ENCODE measurements around the gene TADA3. TPM values are rescaled to one million over a fixed set of nuclear protein-coding genes. Genes with fewer than 3 reads are reported as not detected.
"Not testable (repeated sequence)": the region's sequence is repeated elsewhere in the genome, so short reads cannot be mapped to it uniquely, and the experiment has no call there.

Gene TADA3
- total RNA-seq, 1 experiment from 2014 or later: 50.1 TPM

- no peak for DNase-seq (ENCODE audit: low read depth)
Observed at GRCh38 chr3:9784965-9785364, 7.3 kb downstream of the TADA3 start.

DNA sequence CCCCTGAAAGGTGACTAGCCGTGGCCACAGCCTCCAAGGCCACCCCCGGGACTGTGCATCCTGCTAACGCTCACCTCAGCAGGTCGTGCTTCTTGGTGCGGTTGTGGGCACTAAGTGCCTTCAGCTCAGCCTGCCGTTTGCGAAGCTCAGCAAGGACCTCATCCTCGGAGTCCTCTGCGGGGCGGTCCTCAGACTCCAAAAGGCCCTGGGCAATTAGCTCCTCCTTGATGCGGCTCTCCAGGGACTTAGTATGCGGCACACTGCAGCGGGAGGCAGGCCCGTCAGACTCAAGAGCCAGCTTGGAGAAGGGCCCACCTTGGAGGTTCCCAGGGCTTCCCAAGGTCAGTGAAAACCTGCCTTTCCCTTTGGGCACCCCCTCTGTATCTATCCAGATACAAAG, 8.3 kb downstream of the TADA3 start:
- no peak for DNase-seq (ENCODE audit: low read depth)

DNA sequence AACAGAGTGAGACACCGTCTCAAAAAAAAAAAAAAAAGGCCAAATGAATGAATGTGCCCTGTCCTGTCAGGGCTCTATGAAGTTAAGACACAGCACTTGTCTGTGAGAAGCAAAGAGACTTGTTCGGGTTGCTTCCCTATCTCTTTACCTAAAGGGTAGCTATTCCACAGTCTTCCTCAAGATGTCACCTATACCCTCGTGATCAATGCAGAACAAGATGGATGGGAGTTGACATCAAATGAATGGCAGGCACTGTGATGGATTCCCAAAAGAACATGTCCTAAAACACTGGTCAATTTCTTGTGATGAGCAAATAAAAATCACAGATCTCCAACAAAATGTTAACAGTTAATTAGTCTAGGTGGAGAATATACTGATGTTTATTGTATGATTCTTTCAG, 9.5 kb downstream of the TADA3 start:
- DNase-seq (ENCODE audit: low read depth): no peak

- no peak for DNase-seq (ENCODE audit: low read depth)
Observed at GRCh38 chr3:9781978-9782603, 10.2 kb downstream of the TADA3 start.

DNA sequence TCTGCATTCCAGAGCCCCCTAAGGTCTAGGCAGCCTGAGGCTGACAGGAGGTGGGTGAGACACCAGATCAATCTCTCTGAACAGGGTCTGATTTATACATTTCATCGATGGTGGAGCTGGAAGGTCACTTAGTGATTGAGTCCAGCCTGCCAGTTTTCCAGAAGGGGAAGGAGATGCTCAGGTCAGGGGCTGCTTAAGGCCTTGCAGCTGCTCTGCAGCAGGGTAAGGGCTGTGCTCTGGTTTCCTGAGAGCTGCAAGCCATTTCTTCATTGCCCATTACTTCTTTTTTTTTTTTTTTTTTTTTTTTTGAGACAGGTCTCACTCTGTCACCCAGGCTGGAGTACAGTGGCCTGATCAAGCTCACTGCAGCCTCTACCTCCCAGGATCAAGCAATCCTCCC, 10.7 kb downstream of the TADA3 start:
- DNase-seq (ENCODE audit: low read depth): no peak

DNA sequence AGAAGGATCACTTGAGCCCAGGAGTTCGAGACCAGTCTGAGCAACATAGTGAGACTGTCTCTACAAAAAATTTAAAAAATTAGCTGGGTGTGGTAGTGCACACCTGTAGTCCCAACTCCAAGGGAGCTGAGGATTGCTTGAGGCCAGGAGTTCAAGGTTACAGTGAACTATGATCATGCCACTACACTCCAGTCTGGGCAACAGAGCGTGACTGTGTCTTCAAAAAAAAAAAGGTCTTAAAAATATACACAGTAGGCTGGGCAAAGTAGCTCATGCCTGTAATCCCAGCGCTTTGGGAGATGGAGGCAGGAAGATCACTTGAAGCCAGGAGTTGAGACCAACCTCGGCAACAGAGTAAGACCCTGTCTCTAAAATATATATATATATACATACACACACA, 11.4 kb downstream of the TADA3 start:
- DNase-seq (ENCODE audit: low read depth): no peak

- DNase-seq (ENCODE audit: low read depth): no peak
Observed at GRCh38 chr3:9780458-9780812, 11.8 kb downstream of the TADA3 start.

- no peak for DNase-seq (ENCODE audit: low read depth)
Observed at GRCh38 chr3:9779721-9780457, 12.4 kb downstream of the TADA3 start.

GRCh38 chr3:9779075-9779593, 13.1 kb downstream of the TADA3 start:
- no peak for DNase-seq (ENCODE audit: low read depth)

DNA sequence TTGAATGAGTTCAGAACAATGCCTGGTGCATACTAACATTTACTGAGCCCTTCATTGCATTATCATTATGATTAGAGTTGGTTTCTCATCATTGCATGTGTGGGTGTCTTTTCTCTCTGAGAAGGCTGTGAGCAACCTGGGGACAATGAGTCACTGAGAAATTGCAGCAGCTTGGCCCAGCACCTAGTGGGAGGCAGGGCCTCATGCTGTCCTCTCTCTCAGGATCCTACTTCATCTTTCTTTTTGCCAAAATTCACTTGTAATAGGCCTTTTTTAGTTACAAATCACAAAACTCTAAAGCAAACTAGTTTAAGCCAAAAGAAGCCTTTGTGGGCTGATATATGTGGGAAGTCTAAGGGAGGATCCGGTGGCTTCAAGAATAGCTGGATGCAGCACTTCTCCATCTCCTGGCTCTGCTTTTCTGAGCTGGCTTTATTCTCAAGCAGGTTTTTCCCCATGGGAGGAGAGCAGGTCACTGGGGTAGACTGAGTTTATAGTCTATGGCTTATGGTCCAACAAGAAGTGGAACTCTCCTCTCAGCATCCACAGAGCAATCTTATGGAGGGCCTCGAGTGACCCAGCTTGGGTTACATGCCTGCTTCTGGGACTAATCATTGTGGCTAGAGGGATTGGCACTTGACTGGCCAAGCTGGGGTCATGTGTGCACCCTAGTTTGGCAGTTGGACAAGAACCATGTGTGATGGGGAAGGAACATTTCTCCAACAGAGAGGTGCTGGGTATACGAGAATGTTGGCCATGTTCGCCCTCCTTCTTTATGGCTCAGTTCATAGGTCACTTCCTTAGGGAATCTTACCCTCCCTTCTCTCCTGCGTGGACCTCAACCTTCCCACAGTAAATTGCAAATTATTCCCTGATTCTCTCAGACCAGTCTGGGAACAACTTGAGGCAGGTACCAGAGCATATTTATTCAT, 13.9 kb downstream of the TADA3 start:
- DNase-seq (ENCODE audit: low read depth): no peak

- no peak for DNase-seq (ENCODE audit: low read depth)
Observed at GRCh38 chr3:9777694-9778021, 14.6 kb downstream of the TADA3 start.

DNA sequence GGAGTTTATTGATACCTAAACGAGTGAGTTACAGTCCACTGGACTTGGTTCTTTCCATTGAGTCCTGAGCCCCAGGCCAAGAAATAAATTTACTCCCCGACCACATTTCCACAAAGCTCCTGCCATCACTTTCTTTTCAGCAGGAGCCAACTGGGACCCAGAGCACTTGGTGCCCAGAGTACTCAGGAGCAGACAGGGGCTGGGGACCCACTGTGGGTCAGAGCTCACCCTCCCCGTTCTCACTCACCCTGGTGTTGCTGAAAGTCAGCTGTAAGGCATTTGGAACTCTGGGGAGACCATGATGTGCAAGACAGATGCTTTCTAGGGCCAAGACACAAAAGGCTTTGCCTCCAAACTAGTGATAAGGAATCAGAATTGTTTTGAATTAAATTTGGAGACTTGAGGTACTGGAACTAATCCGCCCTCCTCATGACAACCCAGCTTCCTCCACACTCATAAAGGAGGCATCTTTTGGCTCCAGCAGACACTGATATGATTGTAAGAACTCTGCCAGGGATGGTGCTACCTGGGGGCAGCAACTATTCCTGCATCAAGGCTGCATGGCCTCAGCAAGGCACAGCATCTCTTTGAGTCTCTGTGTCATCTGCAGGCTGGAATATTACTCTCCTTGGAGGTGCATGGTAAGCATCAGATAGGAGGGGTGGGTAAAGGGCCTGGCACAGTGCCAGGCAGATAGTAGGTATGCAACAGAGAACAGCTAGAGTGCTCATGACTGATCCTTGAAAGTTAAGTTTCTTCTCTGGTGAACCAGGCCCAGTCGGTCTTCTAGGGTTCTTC, 15.2 kb downstream of the TADA3 start:
- no peak for DNase-seq (ENCODE audit: low read depth)

DNA sequence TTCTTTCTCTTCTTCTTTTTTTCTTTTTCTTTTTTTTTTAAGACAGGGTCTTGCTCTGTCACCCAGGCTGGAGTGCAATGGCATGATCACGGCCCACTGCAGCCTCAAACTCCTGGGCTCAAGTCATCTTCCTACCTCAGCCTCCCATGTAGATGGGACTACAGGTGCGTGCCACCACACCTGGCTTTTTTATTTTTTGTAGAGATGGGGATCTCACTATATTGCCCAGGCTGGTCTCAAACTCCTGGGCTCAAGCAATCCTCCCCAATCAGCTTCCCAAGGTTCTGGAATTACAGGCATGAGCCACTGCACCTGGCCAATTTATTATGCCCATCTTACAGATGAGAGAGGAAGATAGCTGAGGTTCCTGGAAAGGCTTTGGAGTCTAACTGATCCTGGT, 21.3 kb downstream of the TADA3 start:
- DNase-seq (ENCODE audit: low read depth): not testable (repeated sequence)

DNA sequence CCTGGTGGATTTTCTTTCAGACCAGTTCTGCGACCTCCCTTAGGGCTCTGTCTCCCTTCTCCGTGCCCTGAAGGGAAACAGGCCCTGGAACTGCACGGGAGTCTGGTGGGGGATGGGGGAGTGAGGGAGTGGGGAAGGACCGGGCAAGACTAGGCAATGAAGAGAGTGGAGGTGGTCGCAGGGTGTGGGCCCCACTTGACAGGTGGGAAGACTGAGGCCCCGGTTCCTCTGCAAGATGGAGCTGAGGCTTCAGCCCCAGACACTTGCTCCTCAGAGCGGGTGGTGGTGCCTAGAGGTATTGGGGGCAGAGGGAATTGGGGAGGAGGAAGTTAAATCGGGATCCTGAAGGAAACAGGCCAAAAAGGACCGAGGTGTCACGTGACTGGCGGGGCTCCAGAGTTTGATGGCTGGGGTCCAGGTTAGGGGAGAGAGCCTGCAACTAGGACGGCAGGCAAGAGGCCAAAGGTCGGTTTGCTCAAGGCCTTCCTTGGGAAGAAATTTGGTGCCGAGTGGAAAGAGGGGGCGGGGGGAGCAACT, 21.9 kb downstream of the TADA3 start:
- DNase-seq (ENCODE audit: low read depth): no peak

GRCh38 chr3:9769426-9770275, 22.6 kb downstream of the TADA3 start, which contains the start of gene CAMK1:
Gene CAMK1, minus strand, starts transcription at chr3:9769947. Its CDS starts 2,198 bp downstream, at chr3:9767749.
- DNase-seq (ENCODE audit: low read depth): peak; percentile 66

DNA sequence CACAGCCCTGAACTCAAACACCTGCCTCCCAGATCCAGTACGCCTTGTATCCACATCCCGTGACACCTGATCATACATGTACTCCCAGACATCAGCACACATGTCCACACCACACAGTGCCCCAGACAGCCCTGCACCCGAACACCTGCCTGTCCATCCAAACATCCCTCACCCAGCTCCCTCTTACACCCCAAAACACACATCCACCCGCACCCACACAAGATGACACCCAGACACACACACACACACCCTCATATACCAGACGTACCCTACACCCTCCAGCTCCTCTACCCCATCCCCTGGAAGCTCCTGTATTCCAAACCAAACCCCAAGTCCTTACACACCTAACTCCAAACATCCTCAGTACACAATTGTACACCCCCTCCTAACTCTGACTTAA, 23.3 kb downstream of the TADA3 start:
- no peak for DNase-seq (ENCODE audit: low read depth)

- no peak for DNase-seq (ENCODE audit: low read depth)
Observed at GRCh38 chr3:9768141-9768775, 24.0 kb downstream of the TADA3 start.

- no peak for DNase-seq (ENCODE audit: low read depth)
Observed at GRCh38 chr3:9767418-9767817, 24.9 kb downstream of the TADA3 start.

GRCh38 chr3:9765865-9766264, 26.4 kb downstream of the TADA3 start:
- no peak for DNase-seq (ENCODE audit: low read depth)

GRCh38 chr3:9762871-9763270, 29.4 kb downstream of the TADA3 start:
- no peak for DNase-seq (ENCODE audit: low read depth)
